OCI-LY7 (cell line): ENCODE measurements around the gene MAPK12. TPM values are rescaled to one million over a fixed set of nuclear protein-coding genes. Genes with fewer than 3 reads are reported as not detected.

Experiments
- BruUV-seq: library from RNA; stranded (reverse); fragments of 400-500 nt; replicated peaks from 2 replicates; lab custom pipeline; 2021; lab: Mats Ljungman, UMichigan
- CTCF ChIA-PET: fragments of 300-600 bp; sonication (Branson Sonifier 250); formaldehyde crosslinking; loops from one replicate; lab custom pipeline; 2022; ENCODE audit warnings: antibody characterized with exemption; ENCODE audit not compliant: unreplicated experiment; lab: Charles Lee
- POLR2A ChIA-PET: fragments of 300-600 bp; sonication (Branson Sonifier 250); formaldehyde crosslinking; loops from one replicate; lab custom pipeline; 2022; ENCODE audit warnings: antibody characterized with exemption; lab: Charles Lee
- DNase-seq: peaks from one replicate; pipeline ENCODE4 v3.0.0-alpha.2; 2015; ENCODE audit warnings: low spot score
- H2AFZ ChIP-seq: fragments of 200-600 bp; sonication (generic), shearing (Covaris generic); 2 replicates; pipeline ENCODE4 v1.6.1; 2014; ENCODE audit warnings: mild to moderate bottlenecking, antibody characterized with exemption, low read length, moderate library complexity
- H3K27ac ChIP-seq: fragments of 200-600 bp; sonication (generic); 2 replicates; pipeline ENCODE4 v1.5.1; 2014; ENCODE audit warnings: mixed run types, low read depth, mild to moderate bottlenecking, moderate library complexity, low read length, inconsistent platforms; ENCODE audit not compliant: poor library complexity, severe bottlenecking
- H3K36me3 ChIP-seq: fragments of 200-600 bp; sonication (generic); 2 replicates; pipeline ENCODE4 v1.6.1; 2014; ENCODE audit warnings: mild to moderate bottlenecking, antibody characterized with exemption, low read length, moderate library complexity, mixed read lengths; ENCODE audit not compliant: insufficient read depth
- H3K4me1 ChIP-seq: fragments of 200-600 bp; sonication (generic); 2 replicates; pipeline ENCODE4 v1.5.1; 2014; ENCODE audit warnings: mild to moderate bottlenecking, low read length; ENCODE audit not compliant: insufficient read depth, poor library complexity, severe bottlenecking
- H3K4me2 ChIP-seq: fragments of 200-600 bp; sonication (generic); 2 replicates; pipeline ENCODE4 v1.6.1; 2014; ENCODE audit warnings: mild to moderate bottlenecking, low read length
- H3K4me3 ChIP-seq: fragments of 200-600 bp; sonication (generic); 2 replicates; pipeline ENCODE4 v1.5.1; 2014; ENCODE audit warnings: mild to moderate bottlenecking, low read depth, low read length; ENCODE audit not compliant: poor library complexity, severe bottlenecking
- H3K79me2 ChIP-seq: fragments of 200-600 bp; sonication (generic); 2 replicates; pipeline ENCODE4 v1.6.1; 2016; ENCODE audit warnings: low read depth, mild to moderate bottlenecking, low read length, moderate library complexity, mixed read lengths; ENCODE audit not compliant: insufficient read depth
- H3K9me2 ChIP-seq: fragments of 200-600 bp; sonication (generic); 2 replicates; pipeline ENCODE4 v1.6.1; 2016; ENCODE audit warnings: mild to moderate bottlenecking, low read length, mixed read lengths; ENCODE audit not compliant: insufficient read depth
- H3K9me3 ChIP-seq: fragments of 200-600 bp; sonication (generic); 2 replicates; pipeline ENCODE4 v1.6.1; 2014; ENCODE audit warnings: mild to moderate bottlenecking, mixed run types, low read length, mixed read lengths
- H4K20me1 ChIP-seq: fragments of 200-600 bp; sonication (generic); 2 replicates; pipeline ENCODE4 v1.6.1; 2014; ENCODE audit warnings: mild to moderate bottlenecking, antibody characterized with exemption, low read length, moderate library complexity, mixed read lengths; ENCODE audit not compliant: insufficient read depth
- EZH2phosphoT487 ChIP-seq: fragments of 200-600 bp; sonication (generic); IDR thresholded peaks from 2 replicates; pipeline ENCODE4 v1.6.1; 2018; ENCODE audit warnings: low read depth, borderline replicate concordance, mild to moderate bottlenecking, mixed run types, antibody characterized with exemption, low read length, moderate library complexity, mixed read lengths
- intact Hi-C: fragments of 100-400 bp; cut with micrococcal nuclease; formaldehyde crosslinking; loops from one replicate; pipeline ENCODE4 v1.10.0; 2022; ENCODE audit not compliant: unreplicated experiment
- total RNA-seq, 2 experiments: library from RNA; depleted of rRNA in 1 of 2; stranded (reverse); fragments of >200 nt in 1 of 2; shearing (Covaris generic) in 1 of 2; gene quantifications; 2 replicates each; pipeline ENCODE4 v1.2.3, GENCODE V29; 2014 to 2022
- TF ChIP-seq, protein P1 (sequence below): fragments of 200-600 bp; sonication (generic); conservative IDR thresholded peaks from 2 replicates; pipeline ENCODE4 v1.5.1; 2014; ENCODE audit warnings: mild to moderate bottlenecking, antibody characterized with exemption, low read length, moderate library complexity, mixed read lengths

MAPK12 gene
- total RNA-seq, 2 experiments from 2014 or later = 84.9 to 93.6 TPM

- Histone ChIP-seq H3K79me2 (peaks cover 20% of the 10 kb centered on the region), H3K27ac (peak overlapping the region; percentile 23), H4K20me1 (0 out of 2 replicates have a peak, but pooled peaks cover 2% of the 10 kb centered on the region), H3K4me3 (no peak overlapping the region), H3K36me3 (peaks cover 79% of the 10 kb centered on the region), H2AFZ (no peak overlapping the region), H3K4me2 (peak overlapping the region; percentile 20; the same call in 1 of the 2 replicates), H3K9me3 (peaks cover 8% of the 10 kb centered on the region; the same call in 1 of the 2 replicates), H3K9me2 (no peaks in the 10 kb centered on the region), H3K4me1 (peaks cover 16% of the 10 kb centered on the region)
- peak; percentile 41 for DNase-seq
- CTCF ChIA-PET = no interaction called here
- intact Hi-C loops = no loop called here
- no peak for TF ChIP-seq EZH2phosphoT487
- TF ChIP-seq, protein P1, sequence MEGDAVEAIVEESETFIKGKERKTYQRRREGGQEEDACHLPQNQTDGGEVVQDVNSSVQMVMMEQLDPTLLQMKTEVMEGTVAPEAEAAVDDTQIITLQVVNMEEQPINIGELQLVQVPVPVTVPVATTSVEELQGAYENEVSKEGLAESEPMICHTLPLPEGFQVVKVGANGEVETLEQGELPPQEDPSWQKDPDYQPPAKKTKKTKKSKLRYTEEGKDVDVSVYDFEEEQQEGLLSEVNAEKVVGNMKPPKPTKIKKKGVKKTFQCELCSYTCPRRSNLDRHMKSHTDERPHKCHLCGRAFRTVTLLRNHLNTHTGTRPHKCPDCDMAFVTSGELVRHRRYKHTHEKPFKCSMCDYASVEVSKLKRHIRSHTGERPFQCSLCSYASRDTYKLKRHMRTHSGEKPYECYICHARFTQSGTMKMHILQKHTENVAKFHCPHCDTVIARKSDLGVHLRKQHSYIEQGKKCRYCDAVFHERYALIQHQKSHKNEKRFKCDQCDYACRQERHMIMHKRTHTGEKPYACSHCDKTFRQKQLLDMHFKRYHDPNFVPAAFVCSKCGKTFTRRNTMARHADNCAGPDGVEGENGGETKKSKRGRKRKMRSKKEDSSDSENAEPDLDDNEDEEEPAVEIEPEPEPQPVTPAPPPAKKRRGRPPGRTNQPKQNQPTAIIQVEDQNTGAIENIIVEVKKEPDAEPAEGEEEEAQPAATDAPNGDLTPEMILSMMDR = no peak
- POLR2A ChIA-PET = no interaction called here
- BruUV-seq = no TSS peak
Measured at GRCh38 chr22:50207383-50208140, 53.9 kb downstream of the MAPK12 start.

DNA sequence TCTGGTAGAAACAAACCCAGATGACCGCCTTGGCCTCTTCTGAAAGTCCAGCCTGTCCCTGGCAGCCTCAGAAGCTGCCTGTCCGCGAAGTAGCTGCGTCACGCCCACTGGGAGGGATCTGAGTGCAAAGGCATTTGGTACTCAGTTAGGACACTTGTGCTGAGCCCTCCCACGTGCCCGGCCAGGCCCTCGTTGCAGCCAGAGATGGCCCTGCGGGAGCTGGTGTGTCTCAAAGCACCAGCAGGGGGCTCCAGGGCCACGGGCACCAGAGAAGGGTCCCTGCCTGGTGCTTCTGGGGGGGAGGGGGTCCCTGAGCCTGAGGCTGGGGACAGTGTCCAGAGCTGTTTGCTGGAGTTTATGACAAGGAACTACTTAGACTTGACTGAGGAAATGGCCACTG is 54.9 kb downstream of the MAPK12 start:
- Histone ChIP-seq H3K4me1 (peaks cover 22% of the 10 kb centered on the region), H3K9me3 (peaks cover 8% of the 10 kb centered on the region; the same call in 1 of the 2 replicates), H3K36me3 (peaks cover 70% of the 10 kb centered on the region), H3K4me3 (no peak overlapping the region), H3K9me2 (no peaks in the 10 kb centered on the region), H3K27ac (no peak overlapping the region), H4K20me1 (0 out of 2 replicates have a peak, but pooled peaks cover 8% of the 10 kb centered on the region), H3K79me2 (peaks cover 30% of the 10 kb centered on the region), H2AFZ (no peak overlapping the region), H3K4me2 (no peak overlapping the region)
- BruUV-seq = no TSS peak
- no peak for TF ChIP-seq EZH2phosphoT487
- TF ChIP-seq, protein P1 = peak; percentile 70
- POLR2A ChIA-PET = no interaction called here
- intact Hi-C loops = no loop called here
- peak; percentile 24 for DNase-seq
- CTCF ChIA-PET = no interaction called here
